ENCODE data around the gene LSR.

The LSR gene

GRCh38 chr19:35269438-35270117, 20.8 kb downstream of the LSR start:
- H3K4me3 ChIP-seq (ENCODE audit: low read depth, low read length): peak overlapping the region; percentile 64
- TF ChIP-seq CTCF (IDR thresholded peaks at IDR 0.05; ENCODE audit: insufficient read depth, low read length, missing control alignments): peak; percentile 62
- POLR2A ChIA-PET: no interaction called here
- CTCF ChIA-PET: interaction anchor here (0.8 to 1.6 kb wide), 7 partner anchors 8 to 203 kb away, joined by 3 to 8 read pairs (median 3); partner anchors contain the start of gene FXYD5
- DNase-seq (ENCODE audit: low read depth, low spot score): no peak

- H3K4me3 ChIP-seq (ENCODE audit: low read depth, low read length): no peak overlapping the region
- ChIA-PET POLR2A (no interaction called here), CTCF (interaction anchor here (0.8 to 1.6 kb wide), 6 partner anchors 11 to 204 kb away, joined by 3 to 5 read pairs (median 3); partner anchors contain the start of genes FXYD5 and HAMP)
- no peak for TF ChIP-seq CTCF (IDR thresholded peaks at IDR 0.05; ENCODE audit: insufficient read depth, low read length, missing control alignments)
- no peak for DNase-seq (ENCODE audit: low read depth, low spot score)
Observed at GRCh38 chr19:35270381-35270811, 21.6 kb downstream of the LSR start.

DNA sequence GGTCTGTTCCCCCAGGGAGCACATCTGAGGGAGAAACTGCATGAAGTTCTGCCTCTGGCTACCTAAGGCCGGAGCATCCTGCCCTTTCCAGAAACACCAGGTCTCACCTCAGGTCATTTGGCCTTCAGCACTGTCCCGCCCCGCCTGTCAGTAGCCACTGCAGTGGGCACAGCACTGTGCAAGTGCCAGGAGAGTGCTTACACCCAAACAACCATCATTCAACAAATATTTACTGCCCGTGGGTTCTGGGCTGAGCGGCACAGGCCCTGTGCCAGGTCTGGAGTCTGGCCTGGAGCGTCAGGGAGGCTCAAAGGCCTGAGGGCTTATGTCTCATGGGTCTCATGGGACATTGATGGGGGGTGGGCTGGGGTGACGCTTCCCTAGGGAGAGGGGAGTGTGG, 22.7 kb downstream of the LSR start:
- ChIA-PET POLR2A (no interaction called here), CTCF (no interaction called here)
- H3K4me3 ChIP-seq (ENCODE audit: low read depth, low read length): no peak overlapping the region
- DNase-seq (ENCODE audit: low read depth, low spot score): no peak
- TF ChIP-seq CTCF (IDR thresholded peaks at IDR 0.05; ENCODE audit: insufficient read depth, low read length, missing control alignments): no peak

- DNase-seq (ENCODE audit: low read depth, low spot score): no peak
- ChIA-PET POLR2A (no interaction called here), CTCF (no interaction called here)
- no peak overlapping the region for H3K4me3 ChIP-seq (ENCODE audit: low read depth, low read length)
- TF ChIP-seq CTCF (IDR thresholded peaks at IDR 0.05; ENCODE audit: insufficient read depth, low read length, missing control alignments): no peak
Observed at GRCh38 chr19:35272122-35272719, 23.4 kb downstream of the LSR start.

DNA sequence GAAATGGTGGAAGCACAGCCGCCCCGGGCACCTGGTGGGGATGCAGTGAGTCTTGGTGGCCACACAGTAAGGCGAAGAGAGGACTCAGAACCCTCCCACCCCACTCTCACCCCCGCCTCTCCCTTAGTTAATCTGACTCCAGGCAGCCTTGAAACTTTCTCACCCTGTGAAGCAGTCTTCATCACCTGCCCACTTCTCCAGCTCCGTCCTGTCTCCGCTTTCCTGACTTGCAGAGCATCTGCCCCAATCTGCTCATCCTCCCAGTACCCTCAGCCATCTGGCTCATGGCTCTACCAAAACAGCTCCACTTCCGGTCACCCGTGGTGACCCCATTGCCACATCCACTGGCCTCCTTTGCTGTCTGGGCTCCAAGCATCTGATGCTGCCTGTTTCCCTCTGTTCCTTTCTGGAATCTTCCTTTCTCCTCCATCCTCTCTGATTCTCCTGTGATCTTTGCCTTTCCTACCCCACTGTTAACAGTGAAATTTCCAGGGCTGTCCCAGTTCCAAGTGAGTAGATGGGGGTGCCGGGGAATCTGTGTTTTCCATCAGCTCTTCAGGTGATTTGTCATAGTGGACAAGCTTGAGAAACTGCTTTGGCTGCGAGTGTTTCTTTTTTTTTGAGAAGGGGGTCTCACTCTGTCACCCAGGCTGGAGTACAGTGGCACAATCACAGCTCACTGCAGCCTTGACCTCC, 24.3 kb downstream of the LSR start:
- no peak for DNase-seq (ENCODE audit: low read depth, low spot score)
- no peak for TF ChIP-seq CTCF (IDR thresholded peaks at IDR 0.05; ENCODE audit: insufficient read depth, low read length, missing control alignments)
- ChIA-PET CTCF (interaction anchor here (0.8 kb wide), 1 partner anchor 31 kb away, joined by 4 read pairs; no protein-coding TSS in a partner anchor), POLR2A (no interaction called here)
- no peak overlapping the region for H3K4me3 ChIP-seq (ENCODE audit: low read depth, low read length)

DNA sequence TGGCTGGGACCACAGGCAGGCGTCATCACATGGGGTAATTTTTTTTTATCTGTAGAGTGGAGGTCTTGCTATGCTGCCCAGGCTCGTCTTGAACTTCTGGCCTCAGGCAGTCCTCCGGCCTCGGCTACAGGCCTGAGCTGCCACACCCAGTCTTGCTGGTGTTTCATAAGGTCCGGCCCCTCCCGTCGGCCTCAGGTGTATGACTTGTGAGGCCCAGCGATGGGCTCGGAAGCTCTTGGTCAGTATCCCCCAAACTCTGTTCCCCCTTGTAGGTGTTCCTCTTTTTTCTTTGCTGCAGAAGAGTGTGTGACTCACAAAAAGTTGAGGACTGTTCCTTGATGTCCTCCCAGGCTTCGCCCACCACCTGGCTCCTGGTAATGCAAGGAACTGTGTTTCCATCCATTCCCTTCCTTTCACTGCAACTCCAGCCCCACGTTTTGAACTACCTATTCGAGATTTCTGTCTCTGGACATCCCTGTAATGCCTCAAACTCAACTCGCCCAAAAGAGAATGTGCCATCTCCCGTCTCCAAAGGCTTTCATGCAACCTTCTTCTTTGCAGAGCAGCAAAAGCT, 25.0 kb downstream of the LSR start:
- CTCF ChIA-PET: interaction anchor here (1.4 to 1.5 kb wide), 2 partner anchors 10 to 132 kb away, joined by 4 read pairs; no protein-coding TSS in a partner anchor
- no peak for TF ChIP-seq CTCF (IDR thresholded peaks at IDR 0.05; ENCODE audit: insufficient read depth, low read length, missing control alignments)
- POLR2A ChIA-PET: no interaction called here
- H3K4me3 ChIP-seq (ENCODE audit: low read depth, low read length): no peak overlapping the region
- DNase-seq (ENCODE audit: low read depth, low spot score): no peak
